ENCODE measurements around the gene PIGN. TPM values are rescaled to one million over a fixed set of nuclear protein-coding genes. Genes with fewer than 3 reads are reported as not detected.

Gene PIGN
- 10 to 100 TPM; 24.9 to 28.1 TPM for total RNA-seq

- ATAC-seq (peak; percentile 94), DNase-seq (peak; percentile 97)
- no peak for TF ChIP-seq CTCF (IDR thresholded peaks at IDR 0.05)
- Mint-ChIP-seq H3K4me3 (peak within 1 kb of the TSS; percentile 99), H3K27ac (peak within 1 kb of the TSS; percentile 96), H3K9me3 (no peaks in the 10 kb centered on the region), H3K27me3 (no peaks in the 10 kb centered on the region), H3K36me3 (ENCODE audit: low read depth) (peaks cover 19% of the 10 kb centered on the region), H3K4me1 (ENCODE audit: low read depth) (peaks cover 48% of the 10 kb centered on the region)
- intact Hi-C loops (cut with micrococcal nuclease), result loop anchor here (2.0 kb wide), 2 partner anchors 62 to 234 kb away; no protein-coding TSS in a partner anchor
- ChIA-PET POLR2A (interaction anchor here (0.8 to 2.5 kb wide), 8 partner anchors 11 to 338 kb away, joined by 3 to 13 read pairs (median 3); no protein-coding TSS in a partner anchor), CTCF (interaction anchor here (1.0 to 8.0 kb wide), 6 partner anchors 10 to 238 kb away, joined by 3 to 125 read pairs (median 4); no protein-coding TSS in a partner anchor)
Measured at GRCh38 chr18:62186774-62187542, at the start of gene PIGN, which contains the start of gene RELCH. TSS of gene PIGN (minus strand) at chr18:62187056. CDS start at chr18:62161353, 25,703 bp downstream. TSS of gene RELCH (plus strand) at chr18:62187255. CDS start at chr18:62187506, 251 bp downstream.

- DNase-seq, result no peak
- H3K4me1 Mint-ChIP-seq (ENCODE audit: low read depth), result peaks cover 4% of the 10 kb centered on the region
- intact Hi-C loops (cut with micrococcal nuclease), result no loop called here
- H3K9me3 Mint-ChIP-seq, result no peaks in the 10 kb centered on the region
- H3K27me3 Mint-ChIP-seq, result no peaks in the 10 kb centered on the region
- no peak for ATAC-seq
- ChIA-PET CTCF (no interaction called here), POLR2A (no interaction called here)
- no peak overlapping the region for H3K27ac Mint-ChIP-seq
- no peak overlapping the region for H3K4me3 Mint-ChIP-seq
- TF ChIP-seq CTCF (IDR thresholded peaks at IDR 0.05), result no peak
- H3K36me3 Mint-ChIP-seq (ENCODE audit: low read depth), result peaks cover 33% of the 10 kb centered on the region
Measured at GRCh38 chr18:62236252-62236651, 49.4 kb upstream of the PIGN start.

GRCh38 chr18:62226047-62226446, 39.2 kb upstream of the PIGN start:
- POLR2A ChIA-PET, result no interaction called here

GRCh38 chr18:62224229-62224628, 37.4 kb upstream of the PIGN start:
- intact Hi-C loops (cut with micrococcal nuclease), result no loop called here
- no peak for DNase-seq
- no peak for TF ChIP-seq CTCF (IDR thresholded peaks at IDR 0.05)
- Mint-ChIP-seq H3K27me3 (no peaks in the 10 kb centered on the region), H3K9me3 (peaks cover 5% of the 10 kb centered on the region), H3K4me1 (ENCODE audit: low read depth) (peaks cover 5% of the 10 kb centered on the region), H3K4me3 (no peak overlapping the region), H3K36me3 (ENCODE audit: low read depth) (peaks cover 37% of the 10 kb centered on the region), H3K27ac (no peak overlapping the region)
- CTCF ChIA-PET, result interaction anchor here (1.5 kb wide), 1 partner anchor 25 kb away, joined by 4 read pairs; no protein-coding TSS in a partner anchor
- POLR2A ChIA-PET, result no interaction called here
- no peak for ATAC-seq

More at GRCh38 chr18:62226047-62226446, 39.2 kb upstream of the PIGN start:
- Mint-ChIP-seq H3K9me3 (peaks cover 5% of the 10 kb centered on the region), H3K27me3 (no peaks in the 10 kb centered on the region), H3K4me1 (ENCODE audit: low read depth) (peaks cover 2% of the 10 kb centered on the region), H3K27ac (no peak overlapping the region), H3K4me3 (no peak overlapping the region), H3K36me3 (ENCODE audit: low read depth) (peaks cover 42% of the 10 kb centered on the region)
- CTCF ChIA-PET, result interaction anchor here (1.4 to 1.5 kb wide), 2 partner anchors 23 to 29 kb away, joined by 4 to 5 read pairs; no protein-coding TSS in a partner anchor
- no peak for DNase-seq
- intact Hi-C loops (cut with micrococcal nuclease), result no loop called here
- ATAC-seq, result no peak
- no peak for TF ChIP-seq CTCF (IDR thresholded peaks at IDR 0.05)

GRCh38 chr18:62214790-62215189, 27.9 kb upstream of the PIGN start:
- Mint-ChIP-seq H3K36me3 (ENCODE audit: low read depth) (peaks cover 19% of the 10 kb centered on the region), H3K4me3 (no peak overlapping the region), H3K9me3 (no peaks in the 10 kb centered on the region), H3K27ac (no peak overlapping the region), H3K27me3 (no peaks in the 10 kb centered on the region), H3K4me1 (ENCODE audit: low read depth) (peaks cover 22% of the 10 kb centered on the region)
- no peak for DNase-seq
- intact Hi-C loops (cut with micrococcal nuclease), result no loop called here
- ChIA-PET CTCF (interaction anchor here (0.9 to 1.2 kb wide), 2 partner anchors 14 to 17 kb away, joined by 3 read pairs; no protein-coding TSS in a partner anchor), POLR2A (interaction anchor here (0.8 kb wide), 1 partner anchor 27 kb away, joined by 3 read pairs; no protein-coding TSS in a partner anchor)
- no peak for ATAC-seq
- no peak for TF ChIP-seq CTCF (IDR thresholded peaks at IDR 0.05)

Measured in activated CD8-positive, alpha-beta T cell treated with anti-CD3 and anti-CD28 coated beads for 36 hours (primary cell).